WTC11 (cell line): ENCODE measurements around the gene CATSPERB. TPM values are rescaled to one million over a fixed set of nuclear protein-coding genes. Genes with fewer than 3 reads are reported as not detected.

ENCODE experiments used
- ATAC-seq: fragments of 200-7000 bp; cut with Tn5 transposase; 2 replicates; pipeline ENCODE4 v1.10.0; 2021; ENCODE audit warnings: mild to moderate bottlenecking, moderate library complexity
- CTCF ChIA-PET: fragments of 300-600 bp; sonication (Branson Sonifier 250); formaldehyde crosslinking; loops from one replicate; lab custom pipeline; 2021; ENCODE audit warnings: antibody characterized with exemption; lab: Charles Lee
- POLR2A ChIA-PET: fragments of 350-600 bp; sonication (Branson Sonifier 250); formaldehyde crosslinking; loops from one replicate; lab custom pipeline; 2021; ENCODE audit warnings: antibody characterized with exemption; lab: Charles Lee
- DNase-seq: peaks from one replicate; pipeline ENCODE4 v3.0.0; 2021; ENCODE audit warnings: low spot score
- H3K27ac Mint-ChIP-seq: 2 replicates; pipeline ENCODE4 v1.8.0; 2021; ENCODE audit warnings: mixed read lengths
- H3K27me3 Mint-ChIP-seq: 2 replicates; pipeline ENCODE4 v1.8.0; 2021; ENCODE audit warnings: low read depth, mild to moderate bottlenecking, moderate library complexity, mixed read lengths
- H3K36me3 Mint-ChIP-seq: 2 replicates; pipeline ENCODE4 v1.8.0; 2021; ENCODE audit warnings: mixed read lengths
- H3K4me1 Mint-ChIP-seq: 2 replicates; pipeline ENCODE4 v1.8.0; 2022; ENCODE audit warnings: mixed read lengths
- H3K4me3 Mint-ChIP-seq: 2 replicates; pipeline ENCODE4 v1.8.0; 2021; ENCODE audit warnings: mild to moderate bottlenecking, moderate library complexity, mixed read lengths
- H3K9me3 Mint-ChIP-seq: 2 replicates; pipeline ENCODE4 v1.8.0; 2021; ENCODE audit warnings: mixed read lengths
- FOXJ3 ChIP-seq: sonication (generic); formaldehyde crosslinking; IDR thresholded peaks from 2 replicates; pipeline ENCODE4 v1.9.0; 2021; ENCODE audit warnings: missing genetic modification reagents, mild to moderate bottlenecking, borderline replicate concordance
- GABPB1 ChIP-seq: sonication (generic); formaldehyde crosslinking; IDR thresholded peaks from 2 replicates; pipeline ENCODE4 v1.8.1; 2023; ENCODE audit warnings: mild to moderate bottlenecking, missing genetic modification reagents
- MXD4 ChIP-seq: fragments of 250-450 bp; sonication (Bioruptor Pico); IDR thresholded peaks from 2 replicates; pipeline ENCODE4 v1.8.0; 2021; ENCODE audit warnings: mild to moderate bottlenecking, moderate library complexity, borderline replicate concordance
- NR2C2 ChIP-seq: sonication (generic); formaldehyde crosslinking; IDR thresholded peaks from 2 replicates; pipeline ENCODE4 v1.8.0; 2022; ENCODE audit warnings: mild to moderate bottlenecking, missing genetic modification reagents
- SOX15 ChIP-seq: fragments of 250-450 bp; sonication (Bioruptor Pico); IDR thresholded peaks from 2 replicates; pipeline ENCODE4 v1.9.0; 2021; ENCODE audit warnings: mild to moderate bottlenecking
- TEAD1 ChIP-seq: sonication (generic); formaldehyde crosslinking; IDR thresholded peaks from 2 replicates; pipeline ENCODE4 v1.8.0; 2022; ENCODE audit warnings: mild to moderate bottlenecking, missing genetic modification reagents
- ZNF121 ChIP-seq: sonication (generic); formaldehyde crosslinking; IDR thresholded peaks from 2 replicates; pipeline ENCODE4 v1.8.0; 2023; ENCODE audit warnings: missing genetic modification reagents
- ZNF232 ChIP-seq: sonication (generic); formaldehyde crosslinking; IDR thresholded peaks from 2 replicates; pipeline ENCODE4 v1.8.0; 2022; ENCODE audit warnings: mild to moderate bottlenecking, missing genetic modification reagents
- ZNF317 ChIP-seq: sonication (generic); formaldehyde crosslinking; IDR thresholded peaks from 2 replicates; pipeline ENCODE4 v1.8.1; 2023; ENCODE audit warnings: low read depth, mild to moderate bottlenecking, moderate library complexity, missing genetic modification reagents, borderline replicate concordance
- ZNF671 ChIP-seq: fragments of 250-450 bp; sonication (Bioruptor Pico); IDR thresholded peaks from 2 replicates; pipeline ENCODE4 v1.8.0; 2021; ENCODE audit warnings: mild to moderate bottlenecking
- total RNA-seq: library from RNA; stranded (reverse); gene quantifications from 3 replicates; pipeline ENCODE4 v1.2.3, GENCODE V29; 2021
- TF ChIP-seq, protein P1 (sequence below): sonication (generic); formaldehyde crosslinking; IDR thresholded peaks from 2 replicates; pipeline ENCODE4 v1.8.0; 2023; ENCODE audit warnings: missing genetic modification reagents
- TF ChIP-seq, protein P2 (sequence below): sonication (generic); formaldehyde crosslinking; IDR thresholded peaks from 2 replicates; pipeline ENCODE4 v1.8.1; 2023; ENCODE audit warnings: mild to moderate bottlenecking, missing genetic modification reagents, moderate library complexity
- TF ChIP-seq, protein P3 (sequence below): sonication (generic); formaldehyde crosslinking; IDR thresholded peaks from 2 replicates; pipeline ENCODE4 v1.8.0; 2022; ENCODE audit warnings: missing genetic modification reagents
- TF ChIP-seq, protein P4 (sequence below): fragments of 250-450 bp; sonication (Bioruptor Pico); IDR thresholded peaks from 2 replicates; pipeline ENCODE4 v1.9.0; 2021; ENCODE audit warnings: mild to moderate bottlenecking, borderline replicate concordance
- TF ChIP-seq, protein P5 (sequence below): sonication (generic); formaldehyde crosslinking; IDR thresholded peaks from 2 replicates; pipeline ENCODE4 v1.8.1; 2022; ENCODE audit warnings: missing genetic modification reagents, borderline replicate concordance
- TF ChIP-seq, protein P6 (sequence below): fragments of 200-600 bp; IDR thresholded peaks from 2 replicates; pipeline ENCODE4 v1.8.0; 2022; ENCODE audit warnings: antibody characterized with exemption
- TF ChIP-seq, protein P7 (sequence below): fragments of 250-450 bp; sonication (Bioruptor Pico); IDR thresholded peaks from 2 replicates; pipeline ENCODE4 v2.1.2; 2022; ENCODE audit warnings: mild to moderate bottlenecking, moderate library complexity

Gene CATSPERB
- total RNA-seq, 1 experiment from 2014 or later: 0.11 TPM

DNA sequence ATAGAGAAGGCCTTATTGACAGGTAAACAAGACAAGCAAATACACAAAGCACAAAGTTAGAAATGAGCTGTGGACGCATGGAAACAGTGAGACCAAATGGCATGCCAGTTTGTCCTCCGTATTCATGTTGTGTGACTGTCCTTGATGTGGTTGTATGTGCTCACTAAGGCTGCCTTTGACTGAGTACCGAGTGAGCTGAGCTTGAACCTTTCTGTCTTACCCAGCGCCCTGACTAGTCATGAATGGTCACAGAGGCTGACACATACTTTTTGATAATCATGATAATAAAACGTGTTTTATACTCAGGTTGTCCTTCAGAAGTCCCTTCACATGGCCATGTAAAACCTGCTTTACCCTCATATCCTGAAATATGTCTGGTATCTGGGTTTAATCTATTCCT is 553 bp upstream of the CATSPERB start (continued):
- TF ChIP-seq, protein P1, sequence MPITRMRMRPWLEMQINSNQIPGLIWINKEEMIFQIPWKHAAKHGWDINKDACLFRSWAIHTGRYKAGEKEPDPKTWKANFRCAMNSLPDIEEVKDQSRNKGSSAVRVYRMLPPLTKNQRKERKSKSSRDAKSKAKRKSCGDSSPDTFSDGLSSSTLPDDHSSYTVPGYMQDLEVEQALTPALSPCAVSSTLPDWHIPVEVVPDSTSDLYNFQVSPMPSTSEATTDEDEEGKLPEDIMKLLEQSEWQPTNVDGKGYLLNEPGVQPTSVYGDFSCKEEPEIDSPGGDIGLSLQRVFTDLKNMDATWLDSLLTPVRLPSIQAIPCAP: no peak
- TF ChIP-seq ZNF121 (no peak), FOXJ3 (CRISPR knock-in tag) (no peak), ZNF232 (CRISPR knock-in tag) (no peak)
- TF ChIP-seq, protein P2, sequence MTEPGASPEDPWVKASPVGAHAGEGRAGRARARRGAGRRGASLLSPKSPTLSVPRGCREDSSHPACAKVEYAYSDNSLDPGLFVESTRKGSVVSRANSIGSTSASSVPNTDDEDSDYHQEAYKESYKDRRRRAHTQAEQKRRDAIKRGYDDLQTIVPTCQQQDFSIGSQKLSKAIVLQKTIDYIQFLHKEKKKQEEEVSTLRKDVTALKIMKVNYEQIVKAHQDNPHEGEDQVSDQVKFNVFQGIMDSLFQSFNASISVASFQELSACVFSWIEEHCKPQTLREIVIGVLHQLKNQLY (CRISPR knock-in tag): no peak
- TF ChIP-seq, protein P3, sequence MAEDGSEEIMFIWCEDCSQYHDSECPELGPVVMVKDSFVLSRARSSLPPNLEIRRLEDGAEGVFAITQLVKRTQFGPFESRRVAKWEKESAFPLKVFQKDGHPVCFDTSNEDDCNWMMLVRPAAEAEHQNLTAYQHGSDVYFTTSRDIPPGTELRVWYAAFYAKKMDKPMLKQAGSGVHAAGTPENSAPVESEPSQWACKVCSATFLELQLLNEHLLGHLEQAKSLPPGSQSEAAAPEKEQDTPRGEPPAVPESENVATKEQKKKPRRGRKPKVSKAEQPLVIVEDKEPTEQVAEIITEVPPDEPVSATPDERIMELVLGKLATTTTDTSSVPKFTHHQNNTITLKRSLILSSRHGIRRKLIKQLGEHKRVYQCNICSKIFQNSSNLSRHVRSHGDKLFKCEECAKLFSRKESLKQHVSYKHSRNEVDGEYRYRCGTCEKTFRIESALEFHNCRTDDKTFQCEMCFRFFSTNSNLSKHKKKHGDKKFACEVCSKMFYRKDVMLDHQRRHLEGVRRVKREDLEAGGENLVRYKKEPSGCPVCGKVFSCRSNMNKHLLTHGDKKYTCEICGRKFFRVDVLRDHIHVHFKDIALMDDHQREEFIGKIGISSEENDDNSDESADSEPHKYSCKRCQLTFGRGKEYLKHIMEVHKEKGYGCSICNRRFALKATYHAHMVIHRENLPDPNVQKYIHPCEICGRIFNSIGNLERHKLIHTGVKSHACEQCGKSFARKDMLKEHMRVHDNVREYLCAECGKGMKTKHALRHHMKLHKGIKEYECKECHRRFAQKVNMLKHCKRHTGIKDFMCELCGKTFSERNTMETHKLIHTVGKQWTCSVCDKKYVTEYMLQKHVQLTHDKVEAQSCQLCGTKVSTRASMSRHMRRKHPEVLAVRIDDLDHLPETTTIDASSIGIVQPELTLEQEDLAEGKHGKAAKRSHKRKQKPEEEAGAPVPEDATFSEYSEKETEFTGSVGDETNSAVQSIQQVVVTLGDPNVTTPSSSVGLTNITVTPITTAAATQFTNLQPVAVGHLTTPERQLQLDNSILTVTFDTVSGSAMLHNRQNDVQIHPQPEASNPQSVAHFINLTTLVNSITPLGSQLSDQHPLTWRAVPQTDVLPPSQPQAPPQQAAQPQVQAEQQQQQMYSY (CRISPR knock-in tag): no peak

DNA sequence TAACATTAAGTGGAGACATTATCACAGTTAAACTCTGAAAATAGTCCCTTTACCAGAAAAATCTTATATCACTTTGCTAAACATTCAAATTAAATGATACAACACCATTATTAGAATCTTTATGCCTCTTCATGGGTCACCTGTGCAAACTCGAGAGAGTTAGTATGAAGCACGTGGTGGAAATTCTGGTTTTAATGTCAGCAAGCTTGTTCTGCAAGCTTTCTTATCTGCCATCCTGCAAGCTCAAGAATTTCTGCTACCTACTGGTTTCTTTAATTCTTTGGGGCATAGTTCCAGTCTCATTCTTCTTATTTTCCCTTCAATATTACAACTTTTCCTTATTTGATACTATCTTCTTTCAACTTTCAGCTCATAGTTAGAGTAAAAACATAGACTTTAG is 868 bp downstream of the CATSPERB start:
- H3K4me3 Mint-ChIP-seq: no peak overlapping the region
- no peaks in the 10 kb centered on the region for H3K36me3 Mint-ChIP-seq
- H3K4me1 Mint-ChIP-seq: no peaks in the 10 kb centered on the region
- H3K27ac Mint-ChIP-seq: no peak overlapping the region
- POLR2A ChIA-PET: no interaction called here
- CTCF ChIA-PET: interaction anchor here (0.6 to 1.1 kb wide), 2 partner anchors 51 to 180 kb away, joined by 3 read pairs; no protein-coding TSS in a partner anchor
- DNase-seq (no peak), ATAC-seq (no peak)
- no peaks in the 10 kb centered on the region for H3K27me3 Mint-ChIP-seq
- H3K9me3 Mint-ChIP-seq: peaks cover 3% of the 10 kb centered on the region; the same call in 1 of the 2 replicates
- TF ChIP-seq, protein P4, sequence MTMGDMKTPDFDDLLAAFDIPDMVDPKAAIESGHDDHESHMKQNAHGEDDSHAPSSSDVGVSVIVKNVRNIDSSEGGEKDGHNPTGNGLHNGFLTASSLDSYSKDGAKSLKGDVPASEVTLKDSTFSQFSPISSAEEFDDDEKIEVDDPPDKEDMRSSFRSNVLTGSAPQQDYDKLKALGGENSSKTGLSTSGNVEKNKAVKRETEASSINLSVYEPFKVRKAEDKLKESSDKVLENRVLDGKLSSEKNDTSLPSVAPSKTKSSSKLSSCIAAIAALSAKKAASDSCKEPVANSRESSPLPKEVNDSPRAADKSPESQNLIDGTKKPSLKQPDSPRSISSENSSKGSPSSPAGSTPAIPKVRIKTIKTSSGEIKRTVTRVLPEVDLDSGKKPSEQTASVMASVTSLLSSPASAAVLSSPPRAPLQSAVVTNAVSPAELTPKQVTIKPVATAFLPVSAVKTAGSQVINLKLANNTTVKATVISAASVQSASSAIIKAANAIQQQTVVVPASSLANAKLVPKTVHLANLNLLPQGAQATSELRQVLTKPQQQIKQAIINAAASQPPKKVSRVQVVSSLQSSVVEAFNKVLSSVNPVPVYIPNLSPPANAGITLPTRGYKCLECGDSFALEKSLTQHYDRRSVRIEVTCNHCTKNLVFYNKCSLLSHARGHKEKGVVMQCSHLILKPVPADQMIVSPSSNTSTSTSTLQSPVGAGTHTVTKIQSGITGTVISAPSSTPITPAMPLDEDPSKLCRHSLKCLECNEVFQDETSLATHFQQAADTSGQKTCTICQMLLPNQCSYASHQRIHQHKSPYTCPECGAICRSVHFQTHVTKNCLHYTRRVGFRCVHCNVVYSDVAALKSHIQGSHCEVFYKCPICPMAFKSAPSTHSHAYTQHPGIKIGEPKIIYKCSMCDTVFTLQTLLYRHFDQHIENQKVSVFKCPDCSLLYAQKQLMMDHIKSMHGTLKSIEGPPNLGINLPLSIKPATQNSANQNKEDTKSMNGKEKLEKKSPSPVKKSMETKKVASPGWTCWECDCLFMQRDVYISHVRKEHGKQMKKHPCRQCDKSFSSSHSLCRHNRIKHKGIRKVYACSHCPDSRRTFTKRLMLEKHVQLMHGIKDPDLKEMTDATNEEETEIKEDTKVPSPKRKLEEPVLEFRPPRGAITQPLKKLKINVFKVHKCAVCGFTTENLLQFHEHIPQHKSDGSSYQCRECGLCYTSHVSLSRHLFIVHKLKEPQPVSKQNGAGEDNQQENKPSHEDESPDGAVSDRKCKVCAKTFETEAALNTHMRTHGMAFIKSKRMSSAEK: no peak
- TF ChIP-seq, protein P1: no peak
- TF ChIP-seq ZNF671 (CRISPR knock-in tag): no peak
- TF ChIP-seq TEAD1: no peak
- no peak for TF ChIP-seq GABPB1
- TF ChIP-seq MXD4 (CRISPR knock-in tag): no peak
- no peak for TF ChIP-seq ZNF317 (CRISPR knock-in tag)
- TF ChIP-seq, protein P5, sequence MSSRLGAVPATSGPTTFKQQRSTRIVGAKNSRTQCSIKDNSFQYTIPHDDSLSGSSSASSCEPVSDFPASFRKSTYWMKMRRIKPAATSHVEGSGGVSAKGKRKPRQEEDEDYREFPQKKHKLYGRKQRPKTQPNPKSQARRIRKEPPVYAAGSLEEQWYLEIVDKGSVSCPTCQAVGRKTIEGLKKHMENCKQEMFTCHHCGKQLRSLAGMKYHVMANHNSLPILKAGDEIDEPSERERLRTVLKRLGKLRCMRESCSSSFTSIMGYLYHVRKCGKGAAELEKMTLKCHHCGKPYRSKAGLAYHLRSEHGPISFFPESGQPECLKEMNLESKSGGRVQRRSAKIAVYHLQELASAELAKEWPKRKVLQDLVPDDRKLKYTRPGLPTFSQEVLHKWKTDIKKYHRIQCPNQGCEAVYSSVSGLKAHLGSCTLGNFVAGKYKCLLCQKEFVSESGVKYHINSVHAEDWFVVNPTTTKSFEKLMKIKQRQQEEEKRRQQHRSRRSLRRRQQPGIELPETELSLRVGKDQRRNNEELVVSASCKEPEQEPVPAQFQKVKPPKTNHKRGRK (CRISPR knock-in tag): no peak
- TF ChIP-seq, protein P6, sequence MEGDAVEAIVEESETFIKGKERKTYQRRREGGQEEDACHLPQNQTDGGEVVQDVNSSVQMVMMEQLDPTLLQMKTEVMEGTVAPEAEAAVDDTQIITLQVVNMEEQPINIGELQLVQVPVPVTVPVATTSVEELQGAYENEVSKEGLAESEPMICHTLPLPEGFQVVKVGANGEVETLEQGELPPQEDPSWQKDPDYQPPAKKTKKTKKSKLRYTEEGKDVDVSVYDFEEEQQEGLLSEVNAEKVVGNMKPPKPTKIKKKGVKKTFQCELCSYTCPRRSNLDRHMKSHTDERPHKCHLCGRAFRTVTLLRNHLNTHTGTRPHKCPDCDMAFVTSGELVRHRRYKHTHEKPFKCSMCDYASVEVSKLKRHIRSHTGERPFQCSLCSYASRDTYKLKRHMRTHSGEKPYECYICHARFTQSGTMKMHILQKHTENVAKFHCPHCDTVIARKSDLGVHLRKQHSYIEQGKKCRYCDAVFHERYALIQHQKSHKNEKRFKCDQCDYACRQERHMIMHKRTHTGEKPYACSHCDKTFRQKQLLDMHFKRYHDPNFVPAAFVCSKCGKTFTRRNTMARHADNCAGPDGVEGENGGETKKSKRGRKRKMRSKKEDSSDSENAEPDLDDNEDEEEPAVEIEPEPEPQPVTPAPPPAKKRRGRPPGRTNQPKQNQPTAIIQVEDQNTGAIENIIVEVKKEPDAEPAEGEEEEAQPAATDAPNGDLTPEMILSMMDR: no peak
- TF ChIP-seq NR2C2 (CRISPR knock-in tag): no peak
- TF ChIP-seq SOX15 (CRISPR knock-in tag): no peak
- TF ChIP-seq, protein P7, sequence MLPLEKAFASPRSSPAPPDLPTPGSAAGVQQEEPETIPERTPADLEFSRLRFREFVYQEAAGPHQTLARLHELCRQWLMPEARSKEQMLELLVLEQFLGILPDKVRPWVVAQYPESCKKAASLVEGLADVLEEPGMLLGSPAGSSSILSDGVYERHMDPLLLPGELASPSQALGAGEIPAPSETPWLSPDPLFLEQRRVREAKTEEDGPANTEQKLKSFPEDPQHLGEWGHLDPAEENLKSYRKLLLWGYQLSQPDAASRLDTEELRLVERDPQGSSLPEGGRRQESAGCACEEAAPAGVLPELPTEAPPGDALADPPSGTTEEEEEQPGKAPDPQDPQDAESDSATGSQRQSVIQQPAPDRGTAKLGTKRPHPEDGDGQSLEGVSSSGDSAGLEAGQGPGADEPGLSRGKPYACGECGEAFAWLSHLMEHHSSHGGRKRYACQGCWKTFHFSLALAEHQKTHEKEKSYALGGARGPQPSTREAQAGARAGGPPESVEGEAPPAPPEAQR (CRISPR knock-in tag): no peak
